ENCODE results near the gene NOTCH4. TPM values are rescaled to one million over a fixed set of nuclear protein-coding genes. Genes with fewer than 3 reads are reported as not detected.
A peak's percentile ranks its signal among the peaks of the same experiment; 100 is the strongest.

The NOTCH4 gene
- total RNA-seq, 2 experiments from 2014 or later: 0.47 to 0.53 TPM

DNA sequence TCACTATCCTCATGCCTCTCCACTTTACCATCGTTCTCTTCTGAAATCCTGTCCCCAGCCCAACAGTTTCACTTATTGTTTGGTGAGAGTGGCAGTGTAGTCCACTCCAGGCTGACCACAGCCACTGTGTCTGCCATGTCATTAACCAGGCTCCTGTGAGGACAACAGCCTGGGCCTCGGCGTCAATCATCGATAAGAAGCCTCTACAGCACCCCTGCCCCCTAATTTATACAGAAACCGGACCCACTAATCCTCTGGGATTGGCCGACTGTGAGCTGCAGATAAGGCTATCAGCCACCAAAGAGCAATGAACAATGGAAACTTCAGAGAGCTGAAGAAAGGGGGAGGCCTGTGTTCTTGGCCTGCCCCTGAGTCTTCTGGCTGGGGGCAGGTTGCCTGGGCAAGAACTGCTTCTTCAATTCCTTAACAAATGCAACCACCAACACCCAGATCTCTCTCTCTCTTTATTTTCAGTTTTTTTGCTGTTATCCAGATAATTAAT lies 56.1 kb downstream of the NOTCH4 start:
- POLR2A ChIA-PET: no interaction called here
- no peak overlapping the region for H3K27ac ChIP-seq (ENCODE audit: low read depth in 1 of 2, low read length in 2 of 2)
- TF ChIP-seq, protein P1, sequence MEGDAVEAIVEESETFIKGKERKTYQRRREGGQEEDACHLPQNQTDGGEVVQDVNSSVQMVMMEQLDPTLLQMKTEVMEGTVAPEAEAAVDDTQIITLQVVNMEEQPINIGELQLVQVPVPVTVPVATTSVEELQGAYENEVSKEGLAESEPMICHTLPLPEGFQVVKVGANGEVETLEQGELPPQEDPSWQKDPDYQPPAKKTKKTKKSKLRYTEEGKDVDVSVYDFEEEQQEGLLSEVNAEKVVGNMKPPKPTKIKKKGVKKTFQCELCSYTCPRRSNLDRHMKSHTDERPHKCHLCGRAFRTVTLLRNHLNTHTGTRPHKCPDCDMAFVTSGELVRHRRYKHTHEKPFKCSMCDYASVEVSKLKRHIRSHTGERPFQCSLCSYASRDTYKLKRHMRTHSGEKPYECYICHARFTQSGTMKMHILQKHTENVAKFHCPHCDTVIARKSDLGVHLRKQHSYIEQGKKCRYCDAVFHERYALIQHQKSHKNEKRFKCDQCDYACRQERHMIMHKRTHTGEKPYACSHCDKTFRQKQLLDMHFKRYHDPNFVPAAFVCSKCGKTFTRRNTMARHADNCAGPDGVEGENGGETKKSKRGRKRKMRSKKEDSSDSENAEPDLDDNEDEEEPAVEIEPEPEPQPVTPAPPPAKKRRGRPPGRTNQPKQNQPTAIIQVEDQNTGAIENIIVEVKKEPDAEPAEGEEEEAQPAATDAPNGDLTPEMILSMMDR (IDR thresholded peaks at IDR 0.05): no peak
- no peak overlapping the region for H3K4me3 ChIP-seq (ENCODE audit: low read length)
- H3K9me3 ChIP-seq (ENCODE audit: control insufficient read depth in 1 of 2, insufficient read depth in 1 of 2, low read length in 2 of 2): no peaks in the 10 kb centered on the region
- DNase-seq (no peak), ATAC-seq (ENCODE audit: poor library complexity) (no peak)
- Mint-ChIP-seq H3K36me3 (ENCODE audit: low read depth) (peaks cover 54% of the 10 kb centered on the region), H3K4me1 (ENCODE audit: low read depth) (peaks cover 20% of the 10 kb centered on the region), H3K27me3 (no peaks in the 10 kb centered on the region), H3K27ac (no peak overlapping the region), H3K9me3 (no peaks in the 10 kb centered on the region), H3K4me3 (no peak overlapping the region)
- H3K36me3 ChIP-seq (ENCODE audit: insufficient read depth, low read length): peaks cover 47% of the 10 kb centered on the region
- intact Hi-C loops (cut with DNase I, micrococcal nuclease): no loop called here
- CTCF ChIA-PET: no interaction called here
- no peaks in the 10 kb centered on the region for H3K27me3 ChIP-seq (ENCODE audit: control insufficient read depth in 1 of 2, insufficient read depth in 2 of 2, low read length in 2 of 2)
- peaks cover under 1% of the 10 kb centered on the region for H3K4me1 ChIP-seq (ENCODE audit: insufficient read depth, low read length)

DNA sequence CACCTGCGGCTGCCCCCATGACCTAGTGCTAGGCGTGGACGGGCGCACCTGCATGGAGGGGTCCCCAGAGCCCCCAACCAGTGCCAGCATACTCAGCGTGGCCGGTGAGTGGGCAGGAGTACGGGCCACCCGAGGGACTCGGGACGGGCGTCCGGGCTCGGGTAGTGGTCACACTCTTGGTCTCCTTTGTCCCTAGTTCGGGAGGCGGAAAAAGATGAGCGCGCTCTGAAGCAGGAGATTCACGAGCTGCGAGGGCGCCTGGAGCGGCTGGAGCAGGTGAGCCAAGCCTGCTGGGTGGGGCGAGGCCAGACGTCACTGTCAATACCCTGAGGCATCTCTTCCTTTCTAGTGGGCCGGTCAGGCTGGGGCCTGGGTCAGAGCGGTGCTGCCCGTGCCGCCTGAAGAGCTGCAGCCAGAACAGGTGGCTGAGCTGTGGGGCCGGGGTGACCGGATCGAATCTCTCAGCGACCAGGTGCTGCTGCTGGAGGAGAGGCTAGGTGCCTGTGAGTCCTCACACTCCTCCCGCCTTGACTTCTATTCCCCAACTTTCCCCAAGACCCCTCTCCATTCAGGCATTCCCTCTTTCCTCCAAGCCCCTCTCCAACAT lies 56.6 kb downstream of the NOTCH4 start:
- TF ChIP-seq, protein P1 (IDR thresholded peaks at IDR 0.05): no peak
- Mint-ChIP-seq H3K27ac (no peak overlapping the region), H3K36me3 (ENCODE audit: low read depth) (peaks cover 54% of the 10 kb centered on the region), H3K4me3 (no peak overlapping the region), H3K4me1 (ENCODE audit: low read depth) (peaks cover 16% of the 10 kb centered on the region), H3K27me3 (no peaks in the 10 kb centered on the region), H3K9me3 (no peaks in the 10 kb centered on the region)
- ChIA-PET CTCF (no interaction called here), POLR2A (interaction anchor here (1.1 kb wide), 1 partner anchor 25 kb away, joined by 3 read pairs; the partner anchor contains the start of gene GPSM3)
- no peak for ATAC-seq (ENCODE audit: poor library complexity)
- Histone ChIP-seq H3K27me3 (ENCODE audit: control insufficient read depth in 1 of 2, insufficient read depth in 2 of 2, low read length in 2 of 2) (no peaks in the 10 kb centered on the region), H3K4me1 (ENCODE audit: insufficient read depth, low read length) (no peaks in the 10 kb centered on the region), H3K27ac (ENCODE audit: low read depth in 1 of 2, low read length in 2 of 2) (no peak overlapping the region), H3K4me3 (ENCODE audit: low read length) (no peak overlapping the region), H3K36me3 (ENCODE audit: insufficient read depth, low read length) (peaks cover 47% of the 10 kb centered on the region), H3K9me3 (ENCODE audit: control insufficient read depth in 1 of 2, insufficient read depth in 1 of 2, low read length in 2 of 2) (no peaks in the 10 kb centered on the region)
- intact Hi-C loops (cut with DNase I, micrococcal nuclease): no loop called here
- DNase-seq: peak in 1 of 14 experiments; percentile 17

DNA sequence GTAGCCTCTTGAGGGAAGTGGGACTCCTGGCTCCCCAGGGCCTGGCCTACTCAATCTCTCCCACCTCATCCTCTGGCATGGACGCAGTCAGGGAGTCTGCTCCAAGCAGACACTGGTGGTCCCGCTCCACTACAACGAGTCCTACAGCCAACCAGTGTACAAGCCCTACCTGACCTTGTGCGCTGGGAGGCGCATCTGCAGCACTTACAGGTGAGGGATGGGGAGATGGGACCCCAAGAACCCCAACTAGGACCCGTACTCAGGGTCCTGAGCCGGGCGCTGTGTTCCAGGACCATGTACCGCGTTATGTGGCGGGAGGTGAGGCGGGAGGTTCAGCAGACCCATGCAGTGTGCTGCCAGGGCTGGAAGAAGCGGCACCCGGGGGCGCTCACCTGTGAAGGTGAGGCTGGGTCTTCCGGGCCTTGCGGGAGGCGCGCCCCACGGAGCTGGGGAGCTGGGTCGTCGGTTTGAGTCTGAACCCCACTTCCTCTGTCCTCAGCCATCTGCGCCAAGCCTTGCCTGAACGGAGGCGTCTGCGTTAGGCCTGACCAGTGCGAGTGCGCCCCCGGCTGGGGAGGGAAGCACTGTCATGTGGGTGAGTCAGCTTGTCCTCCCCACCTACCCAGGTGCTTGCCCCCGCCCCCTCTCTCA lies 57.3 kb downstream of the NOTCH4 start:
- H3K27me3 ChIP-seq (ENCODE audit: control insufficient read depth in 1 of 2, insufficient read depth in 2 of 2, low read length in 2 of 2): no peaks in the 10 kb centered on the region
- Mint-ChIP-seq H3K27me3 (no peaks in the 10 kb centered on the region), H3K4me3 (no peak overlapping the region), H3K27ac (no peak overlapping the region), H3K36me3 (ENCODE audit: low read depth) (peaks cover 54% of the 10 kb centered on the region), H3K4me1 (ENCODE audit: low read depth) (peaks cover 15% of the 10 kb centered on the region), H3K9me3 (no peaks in the 10 kb centered on the region)
- H3K4me3 ChIP-seq (ENCODE audit: low read length): no peak overlapping the region
- H3K9me3 ChIP-seq (ENCODE audit: control insufficient read depth in 1 of 2, insufficient read depth in 1 of 2, low read length in 2 of 2): no peaks in the 10 kb centered on the region
- POLR2A ChIA-PET: interaction anchor here (1.1 kb wide), 1 partner anchor 26 kb away, joined by 3 read pairs; the partner anchor contains the start of gene GPSM3
- TF ChIP-seq, protein P1 (IDR thresholded peaks at IDR 0.05): no peak
- DNase-seq (peak in 2 of 14 experiments; percentile 7 to 34), ATAC-seq (ENCODE audit: poor library complexity) (no peak)
- CTCF ChIA-PET: no interaction called here
- H3K4me1 ChIP-seq (ENCODE audit: insufficient read depth, low read length): no peaks in the 10 kb centered on the region
- H3K27ac ChIP-seq (ENCODE audit: low read depth in 1 of 2, low read length in 2 of 2): no peak overlapping the region
- intact Hi-C loops (cut with DNase I, micrococcal nuclease): no loop called here
- H3K36me3 ChIP-seq (ENCODE audit: insufficient read depth, low read length): peaks cover 47% of the 10 kb centered on the region

All from CD4-positive, alpha-beta T cell (primary cell).